ENCODE data around the gene FOXN1.
"Not testable (repeated sequence)": the region's sequence is repeated elsewhere in the genome, so short reads cannot be mapped to it uniquely, and the experiment has no call there.

FOXN1 gene

GRCh38 chr17:28505986-28506665, at the start of gene FOXN1:
TSS of gene FOXN1 (plus strand) at chr17:28506348. CDS start at chr17:28523970, 17,622 bp downstream.
- no peak for TF ChIP-seq CTCF (IDR thresholded peaks at IDR 0.05; ENCODE audit: control extremely low read depth, extremely low read depth, low read depth, missing control alignments)
- ChIA-PET POLR2A (no interaction called here), CTCF (interaction anchor here (1.1 to 5.0 kb wide), 4 partner anchors 11 to 41 kb away, joined by 3 to 36 read pairs (median 4); no protein-coding TSS in a partner anchor)
- no peak for DNase-seq (ENCODE audit: extremely low spot score)

GRCh38 chr17:28457890-28458289, 48.3 kb upstream of the FOXN1 start:
- ChIA-PET POLR2A (no interaction called here), CTCF (no interaction called here)
- DNase-seq (ENCODE audit: extremely low spot score): no peak
- TF ChIP-seq CTCF (IDR thresholded peaks at IDR 0.05; ENCODE audit: control extremely low read depth, extremely low read depth, low read depth, missing control alignments): no peak

- DNase-seq (ENCODE audit: extremely low spot score); POLR2A ChIA-PET: not testable (repeated sequence)
Observed at GRCh38 chr17:28458881-28459280, 47.3 kb upstream of the FOXN1 start.

GRCh38 chr17:28460901-28461300, 45.2 kb upstream of the FOXN1 start:
- no peak for DNase-seq (ENCODE audit: extremely low spot score)
- TF ChIP-seq CTCF (IDR thresholded peaks at IDR 0.05; ENCODE audit: control extremely low read depth, extremely low read depth, low read depth, missing control alignments): no peak
- ChIA-PET POLR2A (no interaction called here), CTCF (interaction anchor here (1.3 kb wide), 1 partner anchor 44 kb away, joined by 3 read pairs; no protein-coding TSS in a partner anchor)

More at GRCh38 chr17:28458881-28459280, 47.3 kb upstream of the FOXN1 start:
- CTCF ChIA-PET: not testable (repeated sequence)

- TF ChIP-seq CTCF (IDR thresholded peaks at IDR 0.05; ENCODE audit: control extremely low read depth, extremely low read depth, low read depth, missing control alignments): no peak
- ChIA-PET POLR2A (no interaction called here), CTCF (interaction anchor here (1.1 to 1.8 kb wide), 4 partner anchors 15 to 49 kb away, joined by 3 to 5 read pairs (median 4); no protein-coding TSS in a partner anchor)
- DNase-seq (ENCODE audit: extremely low spot score): no peak
Observed at GRCh38 chr17:28466001-28466400, 40.1 kb upstream of the FOXN1 start.

- ChIA-PET POLR2A (no interaction called here), CTCF (interaction anchor here (1.1 to 1.8 kb wide), 4 partner anchors 14 to 81 kb away, joined by 3 to 5 read pairs (median 4); no protein-coding TSS in a partner anchor)
Observed at GRCh38 chr17:28466521-28467048, 39.6 kb upstream of the FOXN1 start.

More at GRCh38 chr17:28466521-28467048, 39.6 kb upstream of the FOXN1 start:
- TF ChIP-seq CTCF (IDR thresholded peaks at IDR 0.05; ENCODE audit: control extremely low read depth, extremely low read depth, low read depth, missing control alignments): no peak
- no peak for DNase-seq (ENCODE audit: extremely low spot score)
